GM12801 (cell line): ENCODE results near the gene TPBGL.

Experiments
- TF ChIP-seq, protein P1 (sequence below): IDR thresholded peaks from one replicate; pipeline ENCODE4 v1.5.1; 2011; ENCODE audit warnings: control low read depth; ENCODE audit not compliant: insufficient read length; ENCODE audit errors: extremely low read depth

TPBGL gene

DNA sequence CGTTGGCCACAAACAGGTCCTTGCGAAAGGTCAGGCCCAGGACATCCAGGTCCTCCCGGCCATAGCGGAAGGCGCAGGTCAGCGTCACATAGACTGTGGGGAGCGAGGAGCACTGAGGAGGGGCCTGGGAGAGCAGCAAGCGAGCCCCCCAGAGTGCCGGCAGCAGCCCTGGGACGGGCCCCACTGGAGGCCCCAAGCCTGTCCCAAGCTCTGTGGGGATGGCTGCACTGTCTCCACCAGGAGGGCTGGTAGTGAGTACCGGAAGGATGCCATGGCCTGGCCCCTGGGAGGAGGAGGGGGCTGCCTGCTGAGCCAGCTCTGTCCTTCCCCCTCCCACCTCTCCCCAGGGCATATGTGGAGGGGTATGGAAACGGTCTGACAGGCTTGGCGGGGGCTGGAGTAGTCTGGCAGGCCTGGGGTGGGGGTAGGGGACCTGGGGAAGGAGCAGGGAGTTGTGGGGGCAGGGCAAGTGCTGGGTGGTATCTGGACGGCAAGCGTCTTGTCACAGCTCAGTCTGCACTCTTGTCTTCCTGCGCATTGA lies 42.9 kb downstream of the TPBGL start:
- TF ChIP-seq, protein P1, sequence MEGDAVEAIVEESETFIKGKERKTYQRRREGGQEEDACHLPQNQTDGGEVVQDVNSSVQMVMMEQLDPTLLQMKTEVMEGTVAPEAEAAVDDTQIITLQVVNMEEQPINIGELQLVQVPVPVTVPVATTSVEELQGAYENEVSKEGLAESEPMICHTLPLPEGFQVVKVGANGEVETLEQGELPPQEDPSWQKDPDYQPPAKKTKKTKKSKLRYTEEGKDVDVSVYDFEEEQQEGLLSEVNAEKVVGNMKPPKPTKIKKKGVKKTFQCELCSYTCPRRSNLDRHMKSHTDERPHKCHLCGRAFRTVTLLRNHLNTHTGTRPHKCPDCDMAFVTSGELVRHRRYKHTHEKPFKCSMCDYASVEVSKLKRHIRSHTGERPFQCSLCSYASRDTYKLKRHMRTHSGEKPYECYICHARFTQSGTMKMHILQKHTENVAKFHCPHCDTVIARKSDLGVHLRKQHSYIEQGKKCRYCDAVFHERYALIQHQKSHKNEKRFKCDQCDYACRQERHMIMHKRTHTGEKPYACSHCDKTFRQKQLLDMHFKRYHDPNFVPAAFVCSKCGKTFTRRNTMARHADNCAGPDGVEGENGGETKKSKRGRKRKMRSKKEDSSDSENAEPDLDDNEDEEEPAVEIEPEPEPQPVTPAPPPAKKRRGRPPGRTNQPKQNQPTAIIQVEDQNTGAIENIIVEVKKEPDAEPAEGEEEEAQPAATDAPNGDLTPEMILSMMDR: no peak

DNA sequence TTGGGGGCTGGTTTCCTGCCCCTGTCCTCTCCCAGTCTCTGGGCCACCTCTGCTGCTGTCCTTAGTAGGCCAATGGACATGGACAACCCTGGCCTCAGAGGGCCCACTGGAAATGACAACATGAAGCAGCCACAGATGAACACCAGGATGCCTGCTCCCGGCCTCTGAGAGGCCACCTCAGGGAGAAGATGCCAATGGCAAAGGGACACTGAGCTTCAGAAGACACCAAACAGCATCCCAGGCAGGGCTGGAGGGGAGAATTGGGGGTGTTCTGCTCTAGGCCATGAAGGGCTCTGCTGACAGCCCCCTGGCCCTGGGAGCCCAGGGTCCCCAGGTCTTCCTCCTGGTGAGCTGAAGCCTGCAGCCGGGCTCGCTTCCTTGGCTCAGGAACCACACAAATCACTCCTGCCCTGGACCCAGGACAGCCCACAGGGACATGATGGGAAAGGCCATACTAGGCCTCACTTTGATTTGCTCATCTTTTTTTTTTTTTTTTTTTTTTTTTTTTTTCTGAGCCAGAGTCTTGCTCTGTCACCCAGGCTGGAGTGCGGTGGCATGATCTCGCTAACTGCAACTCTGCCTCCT lies 45.3 kb downstream of the TPBGL start:
- TF ChIP-seq, protein P1: no peak

DNA sequence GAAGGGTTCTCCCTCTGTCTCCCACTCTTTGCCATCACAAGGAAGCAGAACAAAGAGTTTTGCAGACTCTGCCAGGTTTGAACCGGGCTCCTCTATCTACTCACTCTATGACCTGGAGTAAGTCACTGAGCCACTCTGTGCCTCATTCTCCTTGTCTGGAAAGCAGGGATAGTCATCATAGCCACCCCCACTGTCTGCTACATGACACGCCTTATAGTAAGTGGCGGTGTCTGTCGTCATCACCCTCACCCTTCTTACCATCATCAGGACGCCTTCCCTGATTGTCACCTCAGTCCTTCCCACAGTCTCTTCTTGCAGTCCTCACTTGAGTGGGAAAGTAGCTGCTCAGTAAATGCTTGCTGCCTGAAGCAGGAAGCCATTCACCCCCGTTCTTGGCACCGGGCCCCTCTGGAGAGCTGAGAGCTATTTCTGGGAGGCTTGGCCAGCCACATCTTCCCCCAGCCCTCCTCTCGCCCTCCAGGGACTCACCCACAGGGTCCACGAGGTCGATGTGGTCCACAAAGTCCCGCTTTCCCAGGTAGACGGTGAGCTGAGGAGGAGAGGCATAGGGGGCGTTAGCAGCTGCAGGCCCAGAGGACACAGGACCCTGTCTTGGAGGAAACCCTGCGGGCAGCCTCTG lies 46.4 kb downstream of the TPBGL start:
- TF ChIP-seq, protein P1: no peak

DNA sequence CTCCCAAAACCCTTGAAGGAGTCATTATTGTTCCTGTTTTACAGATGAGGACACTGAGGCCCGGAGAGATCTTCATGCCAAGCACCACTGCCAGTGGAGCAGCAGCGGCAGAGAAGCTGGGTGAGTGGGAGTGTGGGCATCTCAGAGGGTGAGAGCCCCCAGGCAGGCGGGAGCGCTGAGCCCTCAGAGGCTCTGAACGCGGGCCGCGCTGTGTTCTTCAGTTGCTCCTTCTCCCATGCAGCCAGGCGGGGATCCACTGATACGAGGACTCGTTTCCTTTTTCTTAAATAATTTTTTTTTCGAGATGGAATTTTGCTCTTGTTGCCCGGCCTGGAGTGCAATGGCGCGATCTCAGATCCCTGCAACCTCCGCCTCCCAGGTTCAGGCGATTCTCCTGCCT lies 47.0 kb downstream of the TPBGL start:
- TF ChIP-seq, protein P1: no peak

DNA sequence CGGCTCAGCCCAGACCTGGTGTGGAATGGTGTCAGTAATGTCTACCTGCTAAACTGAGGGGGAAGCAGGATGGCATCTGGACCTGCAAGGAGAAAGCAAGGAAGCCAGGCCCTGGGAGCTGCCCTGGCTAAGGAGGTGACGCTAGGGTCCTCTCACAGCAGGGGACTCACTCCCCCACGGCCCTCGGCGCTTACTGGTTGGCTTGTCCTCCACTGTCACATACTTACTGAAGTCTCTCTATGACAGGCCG lies 48.9 kb downstream of the TPBGL start:
- TF ChIP-seq, protein P1: no peak

DNA sequence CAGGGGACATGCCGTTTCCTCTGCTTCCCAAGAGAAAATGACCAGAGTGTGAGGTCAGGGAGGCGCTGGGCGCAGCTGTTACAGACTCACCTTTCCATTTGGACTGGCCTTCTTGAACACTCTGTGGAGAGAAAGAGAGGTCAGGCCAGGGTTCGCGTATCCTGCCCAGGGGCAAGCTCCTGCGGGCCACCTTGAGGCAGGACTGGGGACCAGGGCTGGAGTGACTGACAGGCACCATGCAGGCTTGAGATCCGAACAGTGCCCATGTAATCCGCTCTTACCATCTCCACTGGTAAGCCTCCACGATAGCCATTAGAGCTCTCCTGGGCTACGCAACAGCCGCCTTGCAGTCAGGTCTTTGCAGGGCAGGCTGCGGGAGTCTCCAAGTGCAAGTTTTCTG lies 49.3 kb downstream of the TPBGL start:
- TF ChIP-seq, protein P1: no peak

DNA sequence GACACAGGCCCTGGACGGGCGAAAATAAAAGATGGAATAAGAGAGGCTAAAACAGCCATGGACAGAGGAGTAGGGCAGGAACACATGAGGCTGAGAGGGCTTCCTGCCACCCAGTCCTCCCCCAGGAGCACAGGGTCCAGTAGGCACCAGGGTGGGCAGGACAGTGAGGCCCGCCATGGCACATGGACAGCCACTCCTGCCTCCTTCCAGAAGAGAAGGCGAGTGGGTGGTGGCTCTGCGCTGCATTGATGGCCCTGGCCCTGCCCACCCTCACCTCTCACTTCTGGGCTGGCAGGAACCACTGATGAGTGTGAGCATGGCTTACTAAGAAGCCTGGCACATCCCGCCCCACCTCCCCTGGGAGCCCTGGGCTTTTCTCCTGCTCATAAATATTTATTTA lies 51.2 kb downstream of the TPBGL start:
- TF ChIP-seq, protein P1: no peak
